Measurements from ENCODE around the gene LAMA5.

The LAMA5 gene

GRCh38 chr20:62332989-62333819 lies 33.9 kb downstream of the LAMA5 start:
- H3K27me3 ChIP-seq (ENCODE audit: insufficient read depth, low read length, poor library complexity), result peaks cover 10% of the 10 kb centered on the region
- H3K9ac ChIP-seq (ENCODE audit: low read depth, low read length), result no peak overlapping the region
- ATAC-seq (ENCODE audit: insufficient read depth, low read depth), result no peak
- DNase-seq, result no peak
- no peak overlapping the region for H3K4me3 ChIP-seq (ENCODE audit: low read depth in 1 of 2, low read length in 2 of 2)
- peaks cover 20% of the 10 kb centered on the region; the same call in 1 of the 2 replicates for H4K20me1 ChIP-seq (ENCODE audit: insufficient read depth, low read length)
- H3K4me2 ChIP-seq (ENCODE audit: insufficient read depth, low read length), result no peak overlapping the region
- TF ChIP-seq EZH2 (IDR thresholded peaks at IDR 0.05; ENCODE audit: borderline replicate concordance, low read depth, low read length, severe bottlenecking) (no peak), CTCF (IDR thresholded peaks at IDR 0.05; ENCODE audit: borderline replicate concordance, extremely low read depth, low read length, poor library complexity, severe bottlenecking) (no peak)
- H3K79me2 ChIP-seq (ENCODE audit: insufficient read depth, low read length), result no peaks in the 10 kb centered on the region
- H3K4me1 ChIP-seq (ENCODE audit: insufficient read depth, low read length), result no peaks in the 10 kb centered on the region
- no peaks in the 10 kb centered on the region for H3K36me3 ChIP-seq (ENCODE audit: insufficient read depth, low read length)
- no peak overlapping the region for H2AFZ ChIP-seq (ENCODE audit: low read depth, low read length)
- H3K27ac ChIP-seq (ENCODE audit: low read length), result no peak overlapping the region
- no peaks in the 10 kb centered on the region for H3K9me3 ChIP-seq (ENCODE audit: insufficient read depth, low read length, severe bottlenecking)

- DNase-seq (no peak), ATAC-seq (ENCODE audit: insufficient read depth, low read depth) (no peak)
- peaks cover 20% of the 10 kb centered on the region; the same call in 1 of the 2 replicates for H4K20me1 ChIP-seq (ENCODE audit: insufficient read depth, low read length)
- no peaks in the 10 kb centered on the region for H3K79me2 ChIP-seq (ENCODE audit: insufficient read depth, low read length)
- no peak overlapping the region for H2AFZ ChIP-seq (ENCODE audit: low read depth, low read length)
- no peaks in the 10 kb centered on the region for H3K4me1 ChIP-seq (ENCODE audit: insufficient read depth, low read length)
- TF ChIP-seq EZH2 (IDR thresholded peaks at IDR 0.05; ENCODE audit: borderline replicate concordance, low read depth, low read length, severe bottlenecking) (no peak), CTCF (IDR thresholded peaks at IDR 0.05; ENCODE audit: borderline replicate concordance, extremely low read depth, low read length, poor library complexity, severe bottlenecking) (no peak)
- no peak overlapping the region for H3K4me2 ChIP-seq (ENCODE audit: insufficient read depth, low read length)
- no peaks in the 10 kb centered on the region for H3K9me3 ChIP-seq (ENCODE audit: insufficient read depth, low read length, severe bottlenecking)
- no peak overlapping the region for H3K9ac ChIP-seq (ENCODE audit: low read depth, low read length)
- no peak overlapping the region for H3K4me3 ChIP-seq (ENCODE audit: low read depth in 1 of 2, low read length in 2 of 2)
- no peak overlapping the region for H3K27ac ChIP-seq (ENCODE audit: low read length)
- H3K27me3 ChIP-seq (ENCODE audit: insufficient read depth, low read length, poor library complexity), result peaks cover 7% of the 10 kb centered on the region
- H3K36me3 ChIP-seq (ENCODE audit: insufficient read depth, low read length), result no peaks in the 10 kb centered on the region
Observed at GRCh38 chr20:62332421-62332820, 34.7 kb downstream of the LAMA5 start.

- DNase-seq (no peak), ATAC-seq (ENCODE audit: insufficient read depth, low read depth) (no peak)
- Histone ChIP-seq H3K4me2 (ENCODE audit: insufficient read depth, low read length) (no peak overlapping the region), H3K36me3 (ENCODE audit: insufficient read depth, low read length) (no peaks in the 10 kb centered on the region), H3K4me3 (ENCODE audit: low read depth in 1 of 2, low read length in 2 of 2) (no peak overlapping the region), H3K27ac (ENCODE audit: low read length) (no peak overlapping the region), H3K9ac (ENCODE audit: low read depth, low read length) (no peak overlapping the region), H4K20me1 (ENCODE audit: insufficient read depth, low read length) (peaks cover 10% of the 10 kb centered on the region; the same call in 1 of the 2 replicates), H3K79me2 (ENCODE audit: insufficient read depth, low read length) (no peaks in the 10 kb centered on the region), H3K27me3 (ENCODE audit: insufficient read depth, low read length, poor library complexity) (no peaks in the 10 kb centered on the region), H3K9me3 (ENCODE audit: insufficient read depth, low read length, severe bottlenecking) (no peaks in the 10 kb centered on the region), H3K4me1 (ENCODE audit: insufficient read depth, low read length) (no peaks in the 10 kb centered on the region), H2AFZ (ENCODE audit: low read depth, low read length) (no peak overlapping the region)
- TF ChIP-seq EZH2 (IDR thresholded peaks at IDR 0.05; ENCODE audit: borderline replicate concordance, low read depth, low read length, severe bottlenecking) (no peak), CTCF (IDR thresholded peaks at IDR 0.05; ENCODE audit: borderline replicate concordance, extremely low read depth, low read length, poor library complexity, severe bottlenecking) (no peak)
Observed at GRCh38 chr20:62331347-62331746, 35.8 kb downstream of the LAMA5 start.
